Hepatocyte (in vitro differentiated cells): ENCODE measurements around the gene RFTN1. TPM values are rescaled to one million over a fixed set of nuclear protein-coding genes. Genes with fewer than 3 reads are reported as not detected.

Experiments used
- DNase-seq: peaks from one replicate; pipeline ENCODE4 v3.0.0-alpha.2; 2016; ENCODE audit warnings: low spot score
- H2AFZ ChIP-seq: fragments of 200-600 bp; sonication (generic); 2 replicates; pipeline ENCODE4 v1.6.0; 2016; ENCODE audit warnings: antibody characterized with exemption, mild to moderate bottlenecking
- H3K27ac ChIP-seq: fragments of 200-600 bp; sonication (generic); 2 replicates; pipeline ENCODE4 v1.5.1; 2016; ENCODE audit warnings: mild to moderate bottlenecking
- H3K27me3 ChIP-seq: fragments of 200-600 bp; sonication (generic); 2 replicates; pipeline ENCODE4 v1.6.1; 2016
- H3K36me3 ChIP-seq: fragments of 200-600 bp; sonication (generic); replicated peaks from 2 replicates; pipeline ENCODE4 v1.5.1; 2016; ENCODE audit warnings: low read depth; ENCODE audit not compliant: insufficient read depth
- H3K4me1 ChIP-seq: fragments of 200-600 bp; sonication (generic); 2 replicates; pipeline ENCODE4 v1.5.1; 2016; ENCODE audit warnings: mild to moderate bottlenecking, moderate library complexity; ENCODE audit not compliant: insufficient read depth
- H3K4me2 ChIP-seq: fragments of 200-600 bp; sonication (generic); 2 replicates; pipeline ENCODE4 v1.6.0; 2016
- H3K4me3 ChIP-seq: fragments of 200-600 bp; sonication (generic); 2 replicates; pipeline ENCODE4 v1.5.1; 2016; ENCODE audit warnings: mild to moderate bottlenecking
- H3K79me2 ChIP-seq: fragments of 200-600 bp; sonication (generic); 2 replicates; pipeline ENCODE4 v1.6.0; 2017; ENCODE audit warnings: mild to moderate bottlenecking
- H3K9me2 ChIP-seq: fragments of 200-600 bp; sonication (generic); replicated peaks from 2 replicates; pipeline ENCODE4 v1.6.0; 2017; ENCODE audit warnings: mild to moderate bottlenecking; ENCODE audit not compliant: insufficient read depth
- H3K9me3 ChIP-seq: fragments of 200-600 bp; sonication (generic); 2 replicates; pipeline ENCODE4 v1.5.1; 2016; ENCODE audit warnings: low read depth, mild to moderate bottlenecking
- H4K20me1 ChIP-seq: fragments of 200-600 bp; sonication (generic); 2 replicates; pipeline ENCODE4 v1.6.0; 2016; ENCODE audit warnings: mild to moderate bottlenecking; ENCODE audit not compliant: insufficient read depth, poor library complexity, severe bottlenecking
- CTCF ChIP-seq: fragments of 200-600 bp; sonication (generic); IDR thresholded peaks from 2 replicates; pipeline ENCODE4 v1.5.1; 2016; ENCODE audit warnings: antibody characterized with exemption, mild to moderate bottlenecking; ENCODE audit not compliant: poor library complexity
- EZH2 ChIP-seq: fragments of 200-600 bp; sonication (generic); IDR thresholded peaks from 2 replicates; pipeline ENCODE4 v1.6.1; 2016; ENCODE audit warnings: antibody characterized with exemption, mild to moderate bottlenecking, borderline replicate concordance
- EZH2phosphoT487 ChIP-seq: fragments of 200-600 bp; sonication (generic); IDR thresholded peaks from one replicate; pipeline ENCODE4 v1.6.1; 2018; ENCODE audit warnings: antibody characterized with exemption, mild to moderate bottlenecking, low read depth, moderate library complexity; ENCODE audit not compliant: unreplicated experiment, severe bottlenecking
- WGBS: methylation state at CpG from one replicate; pipeline ENCODE4 v1.1.6; 2016; ENCODE audit warnings: low lambda C conversion rate; ENCODE audit errors: missing lambda C conversion rate; 5-methylcytosine and 5-hydroxymethylcytosine counted together
- polyA plus RNA-seq: library from polyadenylated mRNA; unstranded; fragments of >200 nt; fragmentation: Nextera tagmentation; extraction: Ambion mirVana; gene quantifications from 2 replicates; pipeline ENCODE4 v1.2.1, GENCODE V29; 2016
- total RNA-seq: library from RNA; depleted of rRNA; stranded (reverse); fragments of >200 nt; gene quantifications from 2 replicates; pipeline ENCODE4 v1.2.3, GENCODE V29; 2014

Gene RFTN1
- total and polyA plus RNA-seq, 2 experiments from 2014 or later, result 10.0 to 14.9 TPM

- TF ChIP-seq EZH2 (no peak), CTCF (no peak), EZH2phosphoT487 (no peak)
- Histone ChIP-seq H3K4me3 (no peak overlapping the region), H3K27ac (peak overlapping the region; percentile 56), H3K4me1 (peaks cover 39% of the 10 kb centered on the region), H3K9me3 (no peaks in the 10 kb centered on the region), H3K27me3 (no peaks in the 10 kb centered on the region), H2AFZ (no peak overlapping the region), H3K79me2 (no peaks in the 10 kb centered on the region), H3K9me2 (no peaks in the 10 kb centered on the region), H4K20me1 (no peaks in the 10 kb centered on the region), H3K36me3 (no peaks in the 10 kb centered on the region), H3K4me2 (peak overlapping the region; percentile 18)
- 32% methylated on average over 7 of the region's 7 CpGs for WGBS
- DNase-seq, result peak; percentile 40
These were observed 30.5 kb downstream of the RFTN1 start for GRCh38 chr3:16482770-16483531.

- Histone ChIP-seq H3K9me3 (no peaks in the 10 kb centered on the region), H2AFZ (no peak overlapping the region), H4K20me1 (no peaks in the 10 kb centered on the region), H3K27me3 (no peaks in the 10 kb centered on the region), H3K4me3 (no peak overlapping the region), H3K36me3 (no peaks in the 10 kb centered on the region), H3K9me2 (no peaks in the 10 kb centered on the region), H3K4me2 (peak overlapping the region; percentile 18), H3K4me1 (peaks cover 44% of the 10 kb centered on the region), H3K27ac (peak overlapping the region; percentile 56), H3K79me2 (no peaks in the 10 kb centered on the region)
- 93% methylated on average over 5 of the region's 5 CpGs for WGBS
- no peak for TF ChIP-seq EZH2
- TF ChIP-seq CTCF, result no peak
- TF ChIP-seq EZH2phosphoT487, result no peak
- DNase-seq, result no peak
These were observed 31.2 kb downstream of the RFTN1 start for GRCh38 chr3:16482194-16482769.

- Histone ChIP-seq H4K20me1 (no peaks in the 10 kb centered on the region), H3K9me3 (no peaks in the 10 kb centered on the region), H3K79me2 (no peaks in the 10 kb centered on the region), H3K4me1 (peaks cover 48% of the 10 kb centered on the region), H3K9me2 (no peaks in the 10 kb centered on the region), H3K36me3 (no peaks in the 10 kb centered on the region), H3K4me2 (peak overlapping the region; percentile 57), H2AFZ (peak overlapping the region; percentile 15), H3K27ac (peak overlapping the region; percentile 56), H3K4me3 (no peak overlapping the region), H3K27me3 (no peaks in the 10 kb centered on the region)
- 83% methylated on average over 3 of the region's 3 CpGs for WGBS
- TF ChIP-seq EZH2phosphoT487 (no peak), EZH2 (no peak), CTCF (no peak)
- DNase-seq, result no peak
These were observed 32.0 kb downstream of the RFTN1 start for GRCh38 chr3:16481546-16481897.
